ENCODE measurements around the gene DACH2.

DACH2 gene

GRCh38 chrX:86349115-86349514, 200.9 kb downstream of the DACH2 start:
- Histone ChIP-seq H3K4me2 (ENCODE audit: low read depth, low read length, poor library complexity, severe bottlenecking) (no peak overlapping the region), H3K4me3 (ENCODE audit: low read length, poor library complexity, severe bottlenecking) (no peak overlapping the region), H3K79me2 (ENCODE audit: insufficient read depth, low read length) (no peaks in the 10 kb centered on the region), H3K9me3 (ENCODE audit: insufficient read depth, low read depth, low read length) (no peaks in the 10 kb centered on the region), H3K36me3 (ENCODE audit: insufficient read depth, low read length) (no peaks in the 10 kb centered on the region), H3F3A (ENCODE audit: low read depth) (no peaks in the 10 kb centered on the region), H3K9me2 (replicated peaks; ENCODE audit: low read depth, low read length) (no peaks in the 10 kb centered on the region), H4K20me1 (ENCODE audit: insufficient read depth, low read length, poor library complexity, severe bottlenecking) (no peaks in the 10 kb centered on the region), H3K9ac (ENCODE audit: low read depth, low read length, poor library complexity, severe bottlenecking) (no peak overlapping the region), H2AFZ (ENCODE audit: low read length) (no peak overlapping the region), H3K27me3 (ENCODE audit: insufficient read depth, low read length, poor library complexity, severe bottlenecking) (no peaks in the 10 kb centered on the region), H3K4me1 (ENCODE audit: insufficient read depth, low read length, poor library complexity, severe bottlenecking) (no peaks in the 10 kb centered on the region)
- TF ChIP-seq, protein P1, sequence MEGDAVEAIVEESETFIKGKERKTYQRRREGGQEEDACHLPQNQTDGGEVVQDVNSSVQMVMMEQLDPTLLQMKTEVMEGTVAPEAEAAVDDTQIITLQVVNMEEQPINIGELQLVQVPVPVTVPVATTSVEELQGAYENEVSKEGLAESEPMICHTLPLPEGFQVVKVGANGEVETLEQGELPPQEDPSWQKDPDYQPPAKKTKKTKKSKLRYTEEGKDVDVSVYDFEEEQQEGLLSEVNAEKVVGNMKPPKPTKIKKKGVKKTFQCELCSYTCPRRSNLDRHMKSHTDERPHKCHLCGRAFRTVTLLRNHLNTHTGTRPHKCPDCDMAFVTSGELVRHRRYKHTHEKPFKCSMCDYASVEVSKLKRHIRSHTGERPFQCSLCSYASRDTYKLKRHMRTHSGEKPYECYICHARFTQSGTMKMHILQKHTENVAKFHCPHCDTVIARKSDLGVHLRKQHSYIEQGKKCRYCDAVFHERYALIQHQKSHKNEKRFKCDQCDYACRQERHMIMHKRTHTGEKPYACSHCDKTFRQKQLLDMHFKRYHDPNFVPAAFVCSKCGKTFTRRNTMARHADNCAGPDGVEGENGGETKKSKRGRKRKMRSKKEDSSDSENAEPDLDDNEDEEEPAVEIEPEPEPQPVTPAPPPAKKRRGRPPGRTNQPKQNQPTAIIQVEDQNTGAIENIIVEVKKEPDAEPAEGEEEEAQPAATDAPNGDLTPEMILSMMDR (conservative IDR thresholded peaks at IDR 0.05; ENCODE audit: low read length): no peak
- no peak for TF ChIP-seq EZH2phosphoT487 (IDR thresholded peaks at IDR 0.05; ENCODE audit: borderline replicate concordance)

GRCh38 chrX:86369847-86370630, 221.8 kb downstream of the DACH2 start:
- no peaks in the 10 kb centered on the region for H4K20me1 ChIP-seq (ENCODE audit: insufficient read depth, low read length, poor library complexity, severe bottlenecking)
- H3K4me1 ChIP-seq (ENCODE audit: insufficient read depth, low read length, poor library complexity, severe bottlenecking): no peaks in the 10 kb centered on the region
- H3K4me3 ChIP-seq (ENCODE audit: low read length, poor library complexity, severe bottlenecking): no peak overlapping the region
- no peaks in the 10 kb centered on the region for H3K9me2 ChIP-seq (replicated peaks; ENCODE audit: low read depth, low read length)
- no peaks in the 10 kb centered on the region for H3K36me3 ChIP-seq (ENCODE audit: insufficient read depth, low read length)
- no peak overlapping the region for H3K4me2 ChIP-seq (ENCODE audit: low read depth, low read length, poor library complexity, severe bottlenecking)
- no peaks in the 10 kb centered on the region for H3K27me3 ChIP-seq (ENCODE audit: insufficient read depth, low read length, poor library complexity, severe bottlenecking)
- TF ChIP-seq EZH2phosphoT487 (IDR thresholded peaks at IDR 0.05; ENCODE audit: borderline replicate concordance): no peak
- TF ChIP-seq, protein P1 (conservative IDR thresholded peaks at IDR 0.05; ENCODE audit: low read length): no peak
- H2AFZ ChIP-seq (ENCODE audit: low read length): no peak overlapping the region
- H3K9me3 ChIP-seq (ENCODE audit: insufficient read depth, low read depth, low read length): no peaks in the 10 kb centered on the region
- no peaks in the 10 kb centered on the region for H3K79me2 ChIP-seq (ENCODE audit: insufficient read depth, low read length)
- H3F3A ChIP-seq (ENCODE audit: low read depth): no peaks in the 10 kb centered on the region
- no peak overlapping the region for H3K9ac ChIP-seq (ENCODE audit: low read depth, low read length, poor library complexity, severe bottlenecking)

- H4K20me1 ChIP-seq (ENCODE audit: insufficient read depth, low read length, poor library complexity, severe bottlenecking): no peaks in the 10 kb centered on the region
- H3K9ac ChIP-seq (ENCODE audit: low read depth, low read length, poor library complexity, severe bottlenecking): no peak overlapping the region
- H3K4me1 ChIP-seq (ENCODE audit: insufficient read depth, low read length, poor library complexity, severe bottlenecking): no peaks in the 10 kb centered on the region
- H3K79me2 ChIP-seq (ENCODE audit: insufficient read depth, low read length): no peaks in the 10 kb centered on the region
- H3K9me3 ChIP-seq (ENCODE audit: insufficient read depth, low read depth, low read length): no peaks in the 10 kb centered on the region
- TF ChIP-seq, protein P1 (conservative IDR thresholded peaks at IDR 0.05; ENCODE audit: low read length): no peak
- TF ChIP-seq EZH2phosphoT487 (IDR thresholded peaks at IDR 0.05; ENCODE audit: borderline replicate concordance): no peak
- no peaks in the 10 kb centered on the region for H3F3A ChIP-seq (ENCODE audit: low read depth)
- H2AFZ ChIP-seq (ENCODE audit: low read length): no peak overlapping the region
- no peak overlapping the region for H3K4me2 ChIP-seq (ENCODE audit: low read depth, low read length, poor library complexity, severe bottlenecking)
- H3K27me3 ChIP-seq (ENCODE audit: insufficient read depth, low read length, poor library complexity, severe bottlenecking): no peaks in the 10 kb centered on the region
- H3K9me2 ChIP-seq (replicated peaks; ENCODE audit: low read depth, low read length): no peaks in the 10 kb centered on the region
- no peak overlapping the region for H3K4me3 ChIP-seq (ENCODE audit: low read length, poor library complexity, severe bottlenecking)
- no peaks in the 10 kb centered on the region for H3K36me3 ChIP-seq (ENCODE audit: insufficient read depth, low read length)
Measured at GRCh38 chrX:86370927-86371326, 222.7 kb downstream of the DACH2 start.

Data from Loucy (cell line).